ENCODE measurements around the gene ZNF205.
A peak's percentile ranks its signal among the peaks of the same experiment; 100 is the strongest.
"Not testable (repeated sequence)": the region's sequence is repeated elsewhere in the genome, so short reads cannot be mapped to it uniquely, and the experiment has no call there.

The ZNF205 gene

GRCh38 chr16:3152027-3152276, 39.6 kb downstream of the ZNF205 start:
- no peak for DNase-seq

GRCh38 chr16:3152277-3152990, 40.0 kb downstream of the ZNF205 start:
- DNase-seq, result peak; percentile 58

- no peak for DNase-seq
Measured at GRCh38 chr16:3152991-3153368, 40.6 kb downstream of the ZNF205 start.

- no peak for DNase-seq
Measured at GRCh38 chr16:3155181-3155580, 42.8 kb downstream of the ZNF205 start.

- no peak for DNase-seq
Measured at GRCh38 chr16:3155972-3156371, 43.6 kb downstream of the ZNF205 start.

GRCh38 chr16:3157229-3158025, 45.0 kb downstream of the ZNF205 start:
- DNase-seq, result no peak

GRCh38 chr16:3158026-3158509, 45.7 kb downstream of the ZNF205 start:
- no peak for DNase-seq

- no peak for DNase-seq
Measured at GRCh38 chr16:3158510-3159314, 46.3 kb downstream of the ZNF205 start.

- no peak for DNase-seq
Measured at GRCh38 chr16:3161235-3162018, 49.0 kb downstream of the ZNF205 start.

- no peak for DNase-seq
Measured at GRCh38 chr16:3164121-3164991, 52.0 kb downstream of the ZNF205 start.

- no peak for DNase-seq
Measured at GRCh38 chr16:3165111-3165822, 52.9 kb downstream of the ZNF205 start.

- no peak for DNase-seq
Measured at GRCh38 chr16:3166505-3166886, 54.1 kb downstream of the ZNF205 start.

- not testable (repeated sequence) for DNase-seq
Measured at GRCh38 chr16:3168729-3169128, 56.3 kb downstream of the ZNF205 start.

Data from NCI-H2029 treated with DMSO at 0.1 percent for 48 hours (cell line).